HepG2 (cell line): Measurements from ENCODE around the gene RAB36. TPM values are rescaled to one million over a fixed set of nuclear protein-coding genes. Genes with fewer than 3 reads are reported as not detected.
A peak's percentile ranks its signal among the peaks of the same experiment; 100 is the strongest.

Source experiments
- CENPX ChIP-seq: sonication (generic); formaldehyde crosslinking; IDR thresholded peaks from 2 replicates; pipeline ENCODE4 v1.9.0; 2021; ENCODE audit warnings: mild to moderate bottlenecking, missing genetic modification reagents, moderate library complexity
- IRX3 ChIP-seq: sonication (generic); formaldehyde crosslinking; IDR thresholded peaks from 2 replicates; pipeline ENCODE4 v1.8.1; 2023; ENCODE audit warnings: mild to moderate bottlenecking, low read depth, missing genetic modification reagents, borderline replicate concordance
- JDP2 ChIP-seq: sonication (generic); formaldehyde crosslinking; IDR thresholded peaks from 2 replicates; pipeline ENCODE4 v1.8.1; 2022; ENCODE audit warnings: missing genetic modification reagents, borderline replicate concordance
- KLF15 ChIP-seq: sonication (generic); formaldehyde crosslinking; IDR thresholded peaks from 2 replicates; pipeline ENCODE4 v1.8.1; 2023; ENCODE audit warnings: borderline replicate concordance, mild to moderate bottlenecking, inconsistent platforms, missing genetic modification reagents, mixed read lengths
- KLF9 ChIP-seq: IDR thresholded peaks from 2 replicates; pipeline ENCODE4 v1.6.1; 2016; ENCODE audit warnings: low read depth
- KMT2B ChIP-seq: IDR thresholded peaks from 2 replicates; pipeline ENCODE4 v1.6.1; 2016; ENCODE audit warnings: missing genetic modification reagents, missing compliant biosample characterization
- PCBP1 ChIP-seq: fragments of 200-400 bp; formaldehyde crosslinking; IDR thresholded peaks from 2 replicates; pipeline ENCODE4 v1.6.1; 2017; ENCODE audit warnings: mild to moderate bottlenecking, low read depth, low read length, borderline replicate concordance
- POGZ ChIP-seq: sonication (generic); formaldehyde crosslinking; IDR thresholded peaks from 2 replicates; pipeline ENCODE4 v1.4.0; 2020; ENCODE audit warnings: mild to moderate bottlenecking, missing genetic modification reagents
- TFE3 ChIP-seq: IDR thresholded peaks from 2 replicates; pipeline ENCODE4 v1.6.1; 2016
- YEATS2 ChIP-seq: sonication (generic); formaldehyde crosslinking; IDR thresholded peaks from 2 replicates; pipeline ENCODE4 v1.4.0; 2020; ENCODE audit warnings: missing genetic modification reagents, borderline replicate concordance
- ZMYM3 ChIP-seq: sonication (generic); formaldehyde crosslinking; IDR thresholded peaks from 2 replicates; pipeline ENCODE4 v1.5.1; 2020; ENCODE audit warnings: mild to moderate bottlenecking, missing genetic modification reagents
- ZNF260 ChIP-seq: sonication (generic); formaldehyde crosslinking; IDR thresholded peaks from 2 replicates; pipeline ENCODE4 v1.4.0; 2020; ENCODE audit warnings: missing genetic modification reagents, low read depth, mild to moderate bottlenecking, borderline replicate concordance
- ZNF281 ChIP-seq: sonication (generic); formaldehyde crosslinking; IDR thresholded peaks from 2 replicates; pipeline ENCODE4 v1.4.0; 2020; ENCODE audit warnings: missing genetic modification reagents, borderline replicate concordance
- ZNF331 ChIP-seq: sonication (generic); formaldehyde crosslinking; IDR thresholded peaks from 2 replicates; pipeline ENCODE4 v1.4.0; 2020; ENCODE audit warnings: missing genetic modification reagents
- ZNF362 ChIP-seq: sonication (generic); formaldehyde crosslinking; IDR thresholded peaks from 2 replicates; pipeline ENCODE4 v1.4.0; 2020; ENCODE audit warnings: missing genetic modification reagents, mild to moderate bottlenecking, borderline replicate concordance
- ZNF367 ChIP-seq: sonication (generic); formaldehyde crosslinking; IDR thresholded peaks from 2 replicates; pipeline ENCODE4 v1.4.0; 2020; ENCODE audit warnings: missing genetic modification reagents, borderline replicate concordance
- ZNF430 ChIP-seq: sonication (generic); formaldehyde crosslinking; IDR thresholded peaks from 2 replicates; pipeline ENCODE4 v1.9.0; 2021; ENCODE audit warnings: mild to moderate bottlenecking, missing genetic modification reagents
- ZNF431 ChIP-seq: sonication (generic); formaldehyde crosslinking; IDR thresholded peaks from 2 replicates; pipeline ENCODE4 v1.9.0; 2022; ENCODE audit warnings: missing genetic modification reagents, low read depth, mild to moderate bottlenecking, borderline replicate concordance
- ZNF441 ChIP-seq: sonication (generic); formaldehyde crosslinking; IDR thresholded peaks from 2 replicates; pipeline ENCODE4 v1.7.0; 2021; ENCODE audit warnings: missing genetic modification reagents, borderline replicate concordance
- ZNF577 ChIP-seq: sonication (generic); formaldehyde crosslinking; IDR thresholded peaks from 2 replicates; pipeline ENCODE4 v1.4.0; 2020; ENCODE audit warnings: mild to moderate bottlenecking, low read depth, missing genetic modification reagents, borderline replicate concordance
- ZXDC ChIP-seq: sonication (generic); formaldehyde crosslinking; IDR thresholded peaks from 2 replicates; pipeline ENCODE4 v1.5.0; 2020; ENCODE audit warnings: mild to moderate bottlenecking, missing genetic modification reagents
- polyA plus RNA-seq, 8 experiments: library from polyadenylated mRNA; depleted of rRNA in 3 of 8; stranded (reverse) in 7 of 8; unstranded in 1 of 8; fragments of >200 nt; fragmentation: Illumina TruSeq in 4 of 8; extraction: Trizol in 4 of 8; gene quantifications; 2 replicates each; pipeline versions ENCODE4 v1.2.1 to v1.2.3, GENCODE V29; 2011 to 2016; ENCODE audit warnings: low read depth in 4 of 8, missing spikeins in 1 of 8, mixed read lengths in 1 of 8; ENCODE audit not compliant: insufficient read depth in 1 of 8
- total RNA-seq, 5 experiments: library from RNA; depleted of rRNA; stranded (reverse); fragments of >200 nt; fragmentation: Illumina TruSeq; extraction: Trizol; gene quantifications; 2 replicates each; pipeline ENCODE4 v1.2.3, GENCODE V29; 2016; ENCODE audit warnings: low read depth in 1 of 5

RAB36 gene
- total and polyA plus RNA-seq, 2 of the 13 experiments (the other 11 are each of a cell fraction or from before 2014, with no cell fraction given), result 0.24 to 0.86 TPM

GRCh38 chr22:23180893-23181720, 35.8 kb downstream of the RAB36 start (continued):
- TF ChIP-seq ZNF362, result no peak
- no peak for TF ChIP-seq IRX3 (CRISPR knock-in tag)
- TF ChIP-seq POGZ (CRISPR knock-in tag), result no peak
- no peak for TF ChIP-seq ZNF331 (CRISPR knock-in tag)
- no peak; the same call in 1 of the 2 replicates for TF ChIP-seq ZNF441 (CRISPR knock-in tag)
- TF ChIP-seq TFE3 (CRISPR knock-in tag), result no peak
- TF ChIP-seq ZNF430 (CRISPR knock-in tag), result no peak
- TF ChIP-seq KLF9 (CRISPR knock-in tag), result no peak
- no peak for TF ChIP-seq YEATS2
- TF ChIP-seq ZNF367 (CRISPR knock-in tag), result 0 out of 2 replicates have a peak, but pooled peaks have one; percentile 46
- no peak for TF ChIP-seq KLF15
- no peak for TF ChIP-seq KMT2B (CRISPR knock-in tag)
- no peak for TF ChIP-seq ZNF577
- TF ChIP-seq ZXDC, result no peak
- TF ChIP-seq PCBP1, result 0 out of 2 replicates have a peak, but pooled peaks have one; percentile 22
- no peak for TF ChIP-seq ZMYM3 (CRISPR knock-in tag)
- TF ChIP-seq ZNF431 (CRISPR knock-in tag), result no peak
- no peak for TF ChIP-seq CENPX (CRISPR knock-in tag)
- no peak for TF ChIP-seq ZNF260 (CRISPR knock-in tag)
- TF ChIP-seq JDP2 (CRISPR knock-in tag), result no peak
- TF ChIP-seq ZNF281, result peak; percentile 3; the same call in 1 of the 2 replicates
